ENCODE results near the gene EPAS1. TPM values are rescaled to one million over a fixed set of nuclear protein-coding genes. Genes with fewer than 3 reads are reported as not detected.
A peak's percentile ranks its signal among the peaks of the same experiment; 100 is the strongest.

EPAS1 gene
- total and polyA plus RNA-seq, 2 of the 13 experiments (the other 11 are each of a cell fraction or from before 2014, with no cell fraction given): 47.1 to 182 TPM

DNA sequence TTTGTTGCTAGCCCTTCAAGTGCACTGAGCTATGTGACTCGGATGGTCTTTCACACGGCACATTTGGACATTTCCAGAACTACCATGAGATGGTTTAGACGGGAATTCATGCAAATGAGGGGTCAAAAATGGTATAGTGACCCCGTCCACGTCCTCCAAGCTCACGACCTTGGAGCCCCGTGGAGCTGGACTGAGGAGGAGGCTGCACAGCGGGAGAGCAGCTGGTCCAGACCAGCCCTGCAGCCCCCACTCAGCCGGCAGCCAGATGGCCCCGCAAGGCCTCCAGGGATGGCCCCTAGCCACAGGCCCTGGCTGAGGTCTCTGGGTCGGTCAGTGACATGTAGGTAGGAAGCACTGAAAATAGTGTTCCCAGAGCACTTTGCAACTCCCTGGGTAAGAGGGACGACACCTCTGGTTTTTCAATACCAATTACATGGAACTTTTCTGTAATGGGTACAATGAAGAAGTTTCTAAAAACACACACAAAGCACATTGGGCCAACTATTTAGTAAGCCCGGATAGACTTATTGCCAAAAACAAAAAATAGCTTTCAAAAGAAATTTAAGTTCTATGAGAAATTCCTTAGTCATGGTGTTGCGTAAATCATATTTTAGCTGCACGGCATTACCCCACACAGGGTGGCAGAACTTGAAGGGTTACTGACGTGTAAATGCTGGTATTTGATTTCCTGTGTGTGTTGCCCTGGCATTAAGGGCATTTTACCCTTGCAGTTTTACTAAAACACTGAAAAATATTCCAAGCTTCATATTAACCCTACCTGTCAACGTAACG, 88.8 kb downstream of the EPAS1 start (continued):
- TF ChIP-seq, protein P1, sequence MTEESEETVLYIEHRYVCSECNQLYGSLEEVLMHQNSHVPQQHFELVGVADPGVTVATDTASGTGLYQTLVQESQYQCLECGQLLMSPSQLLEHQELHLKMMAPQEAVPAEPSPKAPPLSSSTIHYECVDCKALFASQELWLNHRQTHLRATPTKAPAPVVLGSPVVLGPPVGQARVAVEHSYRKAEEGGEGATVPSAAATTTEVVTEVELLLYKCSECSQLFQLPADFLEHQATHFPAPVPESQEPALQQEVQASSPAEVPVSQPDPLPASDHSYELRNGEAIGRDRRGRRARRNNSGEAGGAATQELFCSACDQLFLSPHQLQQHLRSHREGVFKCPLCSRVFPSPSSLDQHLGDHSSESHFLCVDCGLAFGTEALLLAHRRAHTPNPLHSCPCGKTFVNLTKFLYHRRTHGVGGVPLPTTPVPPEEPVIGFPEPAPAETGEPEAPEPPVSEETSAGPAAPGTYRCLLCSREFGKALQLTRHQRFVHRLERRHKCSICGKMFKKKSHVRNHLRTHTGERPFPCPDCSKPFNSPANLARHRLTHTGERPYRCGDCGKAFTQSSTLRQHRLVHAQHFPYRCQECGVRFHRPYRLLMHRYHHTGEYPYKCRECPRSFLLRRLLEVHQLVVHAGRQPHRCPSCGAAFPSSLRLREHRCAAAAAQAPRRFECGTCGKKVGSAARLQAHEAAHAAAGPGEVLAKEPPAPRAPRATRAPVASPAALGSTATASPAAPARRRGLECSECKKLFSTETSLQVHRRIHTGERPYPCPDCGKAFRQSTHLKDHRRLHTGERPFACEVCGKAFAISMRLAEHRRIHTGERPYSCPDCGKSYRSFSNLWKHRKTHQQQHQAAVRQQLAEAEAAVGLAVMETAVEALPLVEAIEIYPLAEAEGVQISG (CRISPR knock-in tag; IDR thresholded peaks at IDR 0.05): no peak
- TF ChIP-seq NCOA1 (CRISPR knock-in tag; IDR thresholded peaks at IDR 0.05): no peak
- no peak for TF ChIP-seq ZNF318 (CRISPR knock-in tag; IDR thresholded peaks at IDR 0.05)
- no peak for TF ChIP-seq MTA1 (CRISPR knock-in tag; IDR thresholded peaks at IDR 0.05; ENCODE audit: borderline replicate concordance)
- TF ChIP-seq HNF4G (IDR thresholded peaks at IDR 0.05; ENCODE audit: borderline replicate concordance, low read depth, low read length): no peak
- TF ChIP-seq HNF4G (CRISPR knock-in tag; IDR thresholded peaks at IDR 0.05; ENCODE audit: borderline replicate concordance, low read depth): no peak
- TF ChIP-seq ZNF768 (CRISPR knock-in tag; IDR thresholded peaks at IDR 0.05): peak; percentile 36; the same call in 1 of the 2 replicates
- no peak for TF ChIP-seq CHD2 (IDR thresholded peaks at IDR 0.05; ENCODE audit: low read depth, low read length)
- TF ChIP-seq CEBPB (IDR thresholded peaks at IDR 0.05; ENCODE audit: borderline replicate concordance, low read depth, low read length): peak; percentile 63
- TF ChIP-seq RFX5 (IDR thresholded peaks at IDR 0.05; ENCODE audit: low read depth, low read length): no peak
- TF ChIP-seq ZNF570 (CRISPR knock-in tag; IDR thresholded peaks at IDR 0.05; ENCODE audit: borderline replicate concordance): no peak
- no peak for TF ChIP-seq ZBTB44 (CRISPR knock-in tag; IDR thresholded peaks at IDR 0.05)
- no peak for TF ChIP-seq RAD51 (IDR thresholded peaks at IDR 0.05; ENCODE audit: borderline replicate concordance)
- TF ChIP-seq ATF4 (CRISPR knock-in tag; IDR thresholded peaks at IDR 0.05): no peak
- no peak for TF ChIP-seq ZNF441 (CRISPR knock-in tag; IDR thresholded peaks at IDR 0.05; ENCODE audit: borderline replicate concordance)
